Coronary artery (tissue), 2 donors: Measurements from ENCODE around the gene SOX5.
"Not testable (repeated sequence)": the region's sequence is repeated elsewhere in the genome, so short reads cannot be mapped to it uniquely, and the experiment has no call there.

ENCODE experiments used
- DNase-seq: peaks from one replicate; pipeline ENCODE4 v3.0.0-alpha.2; 2017; ENCODE audit warnings: low spot score
- H3K27ac ChIP-seq, 2 donors: fragments of 200-600 bp; sonication (generic); one replicate each; pipeline ENCODE4 v1.5.1; 2016 to 2019
- H3K4me3 ChIP-seq: fragments of 200-600 bp; sonication (generic); 2 replicates; pipeline ENCODE4 v1.5.1; 2016; ENCODE audit warnings: mild to moderate bottlenecking, moderate library complexity
- CTCF ChIP-seq: fragments of 200-600 bp; sonication (generic); IDR thresholded peaks from one replicate; pipeline ENCODE4 v1.5.1; 2019; ENCODE audit warnings: antibody characterized with exemption

Gene SOX5

GRCh38 chr12:23523339-23523738, 426.1 kb downstream of the SOX5 start:
- no peak for TF ChIP-seq CTCF
- Histone ChIP-seq H3K27ac (no peak overlapping the region), H3K4me3 (no peak overlapping the region)
- no peak for DNase-seq

- not testable (repeated sequence) for DNase-seq, H3K27ac ChIP-seq, H3K4me3 ChIP-seq
These were observed 430.0 kb downstream of the SOX5 start for GRCh38 chr12:23519444-23519843.

- not testable (repeated sequence) for H3K27ac ChIP-seq, DNase-seq, H3K4me3 ChIP-seq
These were observed 433.7 kb downstream of the SOX5 start for GRCh38 chr12:23515785-23516184.

- Histone ChIP-seq H3K4me3 (no peak overlapping the region), H3K27ac (no peak overlapping the region)
- TF ChIP-seq CTCF = no peak
- no peak for DNase-seq
These were observed 439.0 kb downstream of the SOX5 start for GRCh38 chr12:23510484-23510883.

GRCh38 chr12:23509832-23510231, 439.6 kb downstream of the SOX5 start:
- not testable (repeated sequence) for H3K27ac ChIP-seq, H3K4me3 ChIP-seq, DNase-seq

- not testable (repeated sequence) for H3K4me3 ChIP-seq, H3K27ac ChIP-seq, DNase-seq
These were observed 441.7 kb downstream of the SOX5 start for GRCh38 chr12:23507785-23508184.

GRCh38 chr12:23505736-23506135, 443.7 kb downstream of the SOX5 start:
- H3K27ac ChIP-seq, H3K4me3 ChIP-seq, DNase-seq: not testable (repeated sequence)

- TF ChIP-seq CTCF = no peak
- H3K4me3 ChIP-seq = no peak overlapping the region
- DNase-seq = no peak
- no peak overlapping the region for H3K27ac ChIP-seq
These were observed 444.6 kb downstream of the SOX5 start for GRCh38 chr12:23504641-23505399.

GRCh38 chr12:23504043-23504442, 445.4 kb downstream of the SOX5 start:
- no peak for TF ChIP-seq CTCF
- Histone ChIP-seq H3K27ac (no peak overlapping the region), H3K4me3 (no peak overlapping the region)
- no peak for DNase-seq

GRCh38 chr12:23503544-23503943, 445.9 kb downstream of the SOX5 start:
- H3K4me3 ChIP-seq = no peak overlapping the region
- DNase-seq = no peak
- no peak overlapping the region for H3K27ac ChIP-seq
- TF ChIP-seq CTCF = no peak
